OCI-LY7 (cell line): ENCODE data around the gene POLR1B. TPM values are rescaled to one million over a fixed set of nuclear protein-coding genes. Genes with fewer than 3 reads are reported as not detected.

ENCODE experiments used
- Bru-seq: library from RNA; stranded (reverse); fragments of 400-500 nt; gene quantifications from one replicate; lab custom pipeline; 2021; lab: Mats Ljungman, UMichigan
- BruChase-seq, 2 experiments: library from RNA; stranded (reverse); fragments of 400-500 nt; gene quantifications; one replicate each; lab custom pipeline; 2021; lab: Mats Ljungman, UMichigan
- BruUV-seq: library from RNA; stranded (reverse); fragments of 400-500 nt; replicated peaks from 2 replicates; lab custom pipeline; 2021; lab: Mats Ljungman, UMichigan
- CTCF ChIA-PET: fragments of 300-600 bp; sonication (Branson Sonifier 250); formaldehyde crosslinking; loops from one replicate; lab custom pipeline; 2022; ENCODE audit warnings: antibody characterized with exemption; ENCODE audit not compliant: unreplicated experiment; lab: Charles Lee
- POLR2A ChIA-PET: fragments of 300-600 bp; sonication (Branson Sonifier 250); formaldehyde crosslinking; loops from one replicate; lab custom pipeline; 2022; ENCODE audit warnings: antibody characterized with exemption; lab: Charles Lee
- DNase-seq: peaks from one replicate; pipeline ENCODE4 v3.0.0-alpha.2; 2015; ENCODE audit warnings: low spot score
- H2AFZ ChIP-seq: fragments of 200-600 bp; sonication (generic), shearing (Covaris generic); 2 replicates; pipeline ENCODE4 v1.6.1; 2014; ENCODE audit warnings: mild to moderate bottlenecking, antibody characterized with exemption, low read length, moderate library complexity
- H3K27ac ChIP-seq: fragments of 200-600 bp; sonication (generic); 2 replicates; pipeline ENCODE4 v1.5.1; 2014; ENCODE audit warnings: mixed run types, low read depth, mild to moderate bottlenecking, moderate library complexity, low read length, inconsistent platforms; ENCODE audit not compliant: poor library complexity, severe bottlenecking
- H3K36me3 ChIP-seq: fragments of 200-600 bp; sonication (generic); 2 replicates; pipeline ENCODE4 v1.6.1; 2014; ENCODE audit warnings: mild to moderate bottlenecking, antibody characterized with exemption, low read length, moderate library complexity, mixed read lengths; ENCODE audit not compliant: insufficient read depth
- H3K4me1 ChIP-seq: fragments of 200-600 bp; sonication (generic); 2 replicates; pipeline ENCODE4 v1.5.1; 2014; ENCODE audit warnings: mild to moderate bottlenecking, low read length; ENCODE audit not compliant: insufficient read depth, poor library complexity, severe bottlenecking
- H3K4me2 ChIP-seq: fragments of 200-600 bp; sonication (generic); 2 replicates; pipeline ENCODE4 v1.6.1; 2014; ENCODE audit warnings: mild to moderate bottlenecking, low read length
- H3K4me3 ChIP-seq: fragments of 200-600 bp; sonication (generic); 2 replicates; pipeline ENCODE4 v1.5.1; 2014; ENCODE audit warnings: mild to moderate bottlenecking, low read depth, low read length; ENCODE audit not compliant: poor library complexity, severe bottlenecking
- H3K79me2 ChIP-seq: fragments of 200-600 bp; sonication (generic); 2 replicates; pipeline ENCODE4 v1.6.1; 2016; ENCODE audit warnings: low read depth, mild to moderate bottlenecking, low read length, moderate library complexity, mixed read lengths; ENCODE audit not compliant: insufficient read depth
- H3K9me2 ChIP-seq: fragments of 200-600 bp; sonication (generic); 2 replicates; pipeline ENCODE4 v1.6.1; 2016; ENCODE audit warnings: mild to moderate bottlenecking, low read length, mixed read lengths; ENCODE audit not compliant: insufficient read depth
- H3K9me3 ChIP-seq: fragments of 200-600 bp; sonication (generic); 2 replicates; pipeline ENCODE4 v1.6.1; 2014; ENCODE audit warnings: mild to moderate bottlenecking, mixed run types, low read length, mixed read lengths
- H4K20me1 ChIP-seq: fragments of 200-600 bp; sonication (generic); 2 replicates; pipeline ENCODE4 v1.6.1; 2014; ENCODE audit warnings: mild to moderate bottlenecking, antibody characterized with exemption, low read length, moderate library complexity, mixed read lengths; ENCODE audit not compliant: insufficient read depth
- CTCF ChIP-seq: fragments of 200-600 bp; sonication (generic); conservative IDR thresholded peaks from 2 replicates; pipeline ENCODE4 v1.5.1; 2014; ENCODE audit warnings: mild to moderate bottlenecking, antibody characterized with exemption, low read length, moderate library complexity, mixed read lengths
- EZH2phosphoT487 ChIP-seq: fragments of 200-600 bp; sonication (generic); IDR thresholded peaks from 2 replicates; pipeline ENCODE4 v1.6.1; 2018; ENCODE audit warnings: low read depth, borderline replicate concordance, mild to moderate bottlenecking, mixed run types, antibody characterized with exemption, low read length, moderate library complexity, mixed read lengths
- intact Hi-C: fragments of 100-400 bp; cut with micrococcal nuclease; formaldehyde crosslinking; loops from one replicate; pipeline ENCODE4 v1.10.0; 2022; ENCODE audit not compliant: unreplicated experiment
- long read RNA-seq: library from polyadenylated mRNA; stranded (forward); transcript quantifications from one replicate; pipeline ENCODE4 v2.0.0, GENCODE V29; 2022
- total RNA-seq, 2 experiments: library from RNA; depleted of rRNA in 1 of 2; stranded (reverse); fragments of >200 nt in 1 of 2; shearing (Covaris generic) in 1 of 2; gene quantifications; 2 replicates each; pipeline ENCODE4 v1.2.3, GENCODE V29; 2014 to 2022

The POLR1B gene, protein sequence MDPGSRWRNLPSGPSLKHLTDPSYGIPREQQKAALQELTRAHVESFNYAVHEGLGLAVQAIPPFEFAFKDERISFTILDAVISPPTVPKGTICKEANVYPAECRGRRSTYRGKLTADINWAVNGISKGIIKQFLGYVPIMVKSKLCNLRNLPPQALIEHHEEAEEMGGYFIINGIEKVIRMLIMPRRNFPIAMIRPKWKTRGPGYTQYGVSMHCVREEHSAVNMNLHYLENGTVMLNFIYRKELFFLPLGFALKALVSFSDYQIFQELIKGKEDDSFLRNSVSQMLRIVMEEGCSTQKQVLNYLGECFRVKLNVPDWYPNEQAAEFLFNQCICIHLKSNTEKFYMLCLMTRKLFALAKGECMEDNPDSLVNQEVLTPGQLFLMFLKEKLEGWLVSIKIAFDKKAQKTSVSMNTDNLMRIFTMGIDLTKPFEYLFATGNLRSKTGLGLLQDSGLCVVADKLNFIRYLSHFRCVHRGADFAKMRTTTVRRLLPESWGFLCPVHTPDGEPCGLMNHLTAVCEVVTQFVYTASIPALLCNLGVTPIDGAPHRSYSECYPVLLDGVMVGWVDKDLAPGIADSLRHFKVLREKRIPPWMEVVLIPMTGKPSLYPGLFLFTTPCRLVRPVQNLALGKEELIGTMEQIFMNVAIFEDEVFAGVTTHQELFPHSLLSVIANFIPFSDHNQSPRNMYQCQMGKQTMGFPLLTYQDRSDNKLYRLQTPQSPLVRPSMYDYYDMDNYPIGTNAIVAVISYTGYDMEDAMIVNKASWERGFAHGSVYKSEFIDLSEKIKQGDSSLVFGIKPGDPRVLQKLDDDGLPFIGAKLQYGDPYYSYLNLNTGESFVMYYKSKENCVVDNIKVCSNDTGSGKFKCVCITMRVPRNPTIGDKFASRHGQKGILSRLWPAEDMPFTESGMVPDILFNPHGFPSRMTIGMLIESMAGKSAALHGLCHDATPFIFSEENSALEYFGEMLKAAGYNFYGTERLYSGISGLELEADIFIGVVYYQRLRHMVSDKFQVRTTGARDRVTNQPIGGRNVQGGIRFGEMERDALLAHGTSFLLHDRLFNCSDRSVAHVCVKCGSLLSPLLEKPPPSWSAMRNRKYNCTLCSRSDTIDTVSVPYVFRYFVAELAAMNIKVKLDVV
- 28.0 and 30.5 TPM in 2 replicates for total RNA-seq (2014; rRNA removed; shearing (Covaris generic))
- total RNA-seq (2022): 44.7 and 45.1 TPM in 2 replicates
- percentile 87 among the genes with signal in this experiment for Bru-seq, nascent RNA
- BruChase-seq, experiment 1, labeled RNA remaining after a 6-hour chase: percentile 84 among the genes with signal in this experiment
- BruChase-seq, experiment 2, labeled RNA remaining after a 2-hour chase: percentile 91 among the genes with signal in this experiment
- long read RNA-seq, full-length matches to known transcripts: 38 of 52 reads
- long read RNA-seq, partial matches to known transcripts: 5 of 52 reads
- long read RNA-seq, other reads (novel, unspliced or antisense): 9 of 52 reads

GRCh38 chr2:112542123-112542983 lies at the start of gene POLR1B:
POLR1B (plus strand) TSS chr2:112542465; CDS start chr2:112542495, 30 bp downstream.
- peak within 1 kb of the TSS; percentile 83 for H2AFZ ChIP-seq
- TF ChIP-seq EZH2phosphoT487: no peak
- no peak for TF ChIP-seq CTCF
- intact Hi-C loops: loop anchor here (5.0 kb wide), 3 partner anchors 40 to 265 kb away; partner anchors contain the start of genes CHCHD5, SLC20A1 and ZC3H6
- ChIA-PET CTCF (no interaction called here), POLR2A (interaction anchor here (0.6 kb wide), 1 partner anchor 9 kb away, joined by 3 read pairs; no protein-coding TSS in a partner anchor)
- no TSS peak for BruUV-seq
- H3K4me2 ChIP-seq: peak within 1 kb of the TSS; percentile 79
- H3K36me3 ChIP-seq: peaks cover 22% of the 10 kb centered on the region
- no peaks in the 10 kb centered on the region for H3K9me3 ChIP-seq
- H3K4me1 ChIP-seq: peaks cover 23% of the 10 kb centered on the region
- peak within 1 kb of the TSS; percentile 83 for H3K27ac ChIP-seq
- peak; percentile 85 for DNase-seq
- peaks cover 53% of the 10 kb centered on the region for H3K79me2 ChIP-seq
- H4K20me1 ChIP-seq: peaks cover 16% of the 10 kb centered on the region
- peak within 1 kb of the TSS; percentile 91 for H3K4me3 ChIP-seq
- no peaks in the 10 kb centered on the region for H3K9me2 ChIP-seq

- Histone ChIP-seq H3K4me1 (peaks cover 6% of the 10 kb centered on the region), H3K4me2 (no peak overlapping the region), H3K36me3 (peaks cover 64% of the 10 kb centered on the region), H3K9me3 (peaks cover 7% of the 10 kb centered on the region; the same call in 1 of the 2 replicates), H3K9me2 (no peaks in the 10 kb centered on the region), H3K4me3 (no peak overlapping the region), H4K20me1 (no peaks in the 10 kb centered on the region), H2AFZ (no peak overlapping the region), H3K79me2 (peaks cover 23% of the 10 kb centered on the region), H3K27ac (no peak overlapping the region)
- ChIA-PET CTCF (no interaction called here), POLR2A (interaction anchor here (1.0 to 1.5 kb wide), 3 partner anchors 9 to 598 kb away, joined by 3 to 5 read pairs (median 3); no protein-coding TSS in a partner anchor)
- TF ChIP-seq CTCF (no peak), EZH2phosphoT487 (no peak)
- intact Hi-C loops: no loop called here
- no peak for DNase-seq
- BruUV-seq: no TSS peak
These were observed 49.2 kb upstream of the POLR1B start for GRCh38 chr2:112493048-112493447.
